Measurements from ENCODE around the gene CFAP65. TPM values are rescaled to one million over a fixed set of nuclear protein-coding genes. Genes with fewer than 3 reads are reported as not detected.
A peak's percentile ranks its signal among the peaks of the same experiment; 100 is the strongest.

The CFAP65 gene
- total and polyA plus RNA-seq, 2 of the 13 experiments (the other 11 are each of a cell fraction or from before 2014, with no cell fraction given) = 0.05 TPM; not detected in 1

DNA sequence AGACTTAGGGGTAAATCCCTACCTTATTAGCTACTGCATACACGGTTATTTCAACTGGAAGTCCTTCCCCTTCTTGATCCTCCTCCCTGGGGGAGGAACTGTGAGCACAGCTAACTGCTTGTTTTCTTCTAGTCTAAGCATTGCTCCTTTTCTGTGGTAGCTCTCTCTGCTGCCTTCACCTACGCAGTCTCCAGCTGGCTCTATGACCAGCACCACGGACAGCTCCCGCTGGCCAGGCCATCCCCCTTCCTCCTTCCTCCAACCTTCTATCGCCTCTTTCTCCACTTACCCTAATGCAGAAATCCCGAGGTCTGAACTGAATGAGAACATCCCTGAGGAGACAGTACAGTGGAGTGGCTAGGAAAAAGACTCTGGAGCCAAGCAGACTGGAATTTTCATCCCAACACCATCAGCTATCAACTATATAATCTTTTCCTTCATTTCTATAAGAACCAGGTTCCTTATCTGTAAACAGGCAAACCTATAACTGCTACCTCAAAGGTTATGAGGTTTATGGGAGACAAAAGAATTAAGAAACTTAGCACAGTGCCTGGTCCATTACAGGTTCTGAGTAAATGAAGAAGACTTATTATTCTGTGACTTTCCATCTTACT is 4.7 kb upstream of the CFAP65 start (continued):
- TF ChIP-seq ZNF281 (CRISPR knock-in tag; IDR thresholded peaks at IDR 0.05; ENCODE audit: borderline replicate concordance) (peak; percentile 61; the same call in 1 of the 2 replicates), NFKB2 (CRISPR knock-in tag; IDR thresholded peaks at IDR 0.05; ENCODE audit: borderline replicate concordance) (peak; percentile 84; the same call in 1 of the 2 replicates), ZNF234 (CRISPR knock-in tag; conservative IDR thresholded peaks at IDR 0.05) (no peak), ZNF552 (CRISPR knock-in tag; IDR thresholded peaks at IDR 0.05; ENCODE audit: borderline replicate concordance) (no peak), ZNF331 (CRISPR knock-in tag; IDR thresholded peaks at IDR 0.05) (peak; percentile 76; the same call in 1 of the 2 replicates), PAF1 (CRISPR knock-in tag; IDR thresholded peaks at IDR 0.05) (no peak), ZNF788 (CRISPR knock-in tag; IDR thresholded peaks at IDR 0.05; ENCODE audit: borderline replicate concordance) (no peak), SUZ12 (IDR thresholded peaks at IDR 0.05; ENCODE audit: low read depth, low read length) (no peak), ZNF143 (CRISPR knock-in tag; IDR thresholded peaks at IDR 0.05) (no peak), ZNF136 (CRISPR knock-in tag; IDR thresholded peaks at IDR 0.05; ENCODE audit: low read depth) (no peak), PAX8 (CRISPR knock-in tag; IDR thresholded peaks at IDR 0.05; ENCODE audit: borderline replicate concordance) (no peak), ZFP37 (CRISPR knock-in tag; IDR thresholded peaks at IDR 0.05; ENCODE audit: borderline replicate concordance) (peak; percentile 88; the same call in 1 of the 2 replicates), ZIK1 (CRISPR knock-in tag; IDR thresholded peaks at IDR 0.05; ENCODE audit: borderline replicate concordance, low read depth) (no peak), TSC22D2 (CRISPR knock-in tag; IDR thresholded peaks at IDR 0.05; ENCODE audit: borderline replicate concordance) (peak; percentile 98)
- TF ChIP-seq, protein P1, sequence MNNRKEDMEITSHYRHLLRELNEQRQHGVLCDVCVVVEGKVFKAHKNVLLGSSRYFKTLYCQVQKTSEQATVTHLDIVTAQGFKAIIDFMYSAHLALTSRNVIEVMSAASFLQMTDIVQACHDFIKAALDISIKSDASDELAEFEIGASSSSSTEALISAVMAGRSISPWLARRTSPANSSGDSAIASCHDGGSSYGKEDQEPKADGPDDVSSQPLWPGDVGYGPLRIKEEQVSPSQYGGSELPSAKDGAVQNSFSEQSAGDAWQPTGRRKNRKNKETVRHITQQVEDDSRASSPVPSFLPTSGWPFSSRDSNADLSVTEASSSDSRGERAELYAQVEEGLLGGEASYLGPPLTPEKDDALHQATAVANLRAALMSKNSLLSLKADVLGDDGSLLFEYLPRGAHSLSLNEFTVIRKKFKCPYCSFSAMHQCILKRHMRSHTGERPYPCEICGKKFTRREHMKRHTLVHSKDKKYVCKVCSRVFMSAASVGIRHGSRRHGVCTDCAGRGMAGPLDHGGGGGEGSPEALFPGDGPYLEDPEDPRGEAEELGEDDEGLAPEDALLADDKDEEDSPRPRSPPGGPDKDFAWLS (CRISPR knock-in tag; IDR thresholded peaks at IDR 0.05; ENCODE audit: borderline replicate concordance) = no peak
- TF ChIP-seq, protein P2, sequence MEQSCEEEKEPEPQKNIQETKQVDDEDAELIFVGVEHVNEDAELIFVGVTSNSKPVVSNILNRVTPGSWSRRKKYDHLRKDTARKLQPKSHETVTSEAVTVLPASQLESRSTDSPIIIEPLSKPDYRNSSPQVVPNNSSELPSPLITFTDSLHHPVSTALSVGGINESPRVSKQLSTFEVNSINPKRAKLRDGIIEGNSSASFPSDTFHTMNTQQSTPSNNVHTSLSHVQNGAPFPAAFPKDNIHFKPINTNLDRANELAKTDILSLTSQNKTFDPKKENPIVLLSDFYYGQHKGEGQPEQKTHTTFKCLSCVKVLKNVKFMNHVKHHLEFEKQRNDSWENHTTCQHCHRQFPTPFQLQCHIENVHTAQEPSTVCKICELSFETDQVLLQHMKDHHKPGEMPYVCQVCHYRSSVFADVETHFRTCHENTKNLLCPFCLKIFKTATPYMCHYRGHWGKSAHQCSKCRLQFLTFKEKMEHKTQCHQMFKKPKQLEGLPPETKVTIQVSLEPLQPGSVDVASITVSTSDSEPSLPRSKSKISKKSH (CRISPR knock-in tag; IDR thresholded peaks at IDR 0.05; ENCODE audit: borderline replicate concordance) = no peak
- TF ChIP-seq, protein P3, sequence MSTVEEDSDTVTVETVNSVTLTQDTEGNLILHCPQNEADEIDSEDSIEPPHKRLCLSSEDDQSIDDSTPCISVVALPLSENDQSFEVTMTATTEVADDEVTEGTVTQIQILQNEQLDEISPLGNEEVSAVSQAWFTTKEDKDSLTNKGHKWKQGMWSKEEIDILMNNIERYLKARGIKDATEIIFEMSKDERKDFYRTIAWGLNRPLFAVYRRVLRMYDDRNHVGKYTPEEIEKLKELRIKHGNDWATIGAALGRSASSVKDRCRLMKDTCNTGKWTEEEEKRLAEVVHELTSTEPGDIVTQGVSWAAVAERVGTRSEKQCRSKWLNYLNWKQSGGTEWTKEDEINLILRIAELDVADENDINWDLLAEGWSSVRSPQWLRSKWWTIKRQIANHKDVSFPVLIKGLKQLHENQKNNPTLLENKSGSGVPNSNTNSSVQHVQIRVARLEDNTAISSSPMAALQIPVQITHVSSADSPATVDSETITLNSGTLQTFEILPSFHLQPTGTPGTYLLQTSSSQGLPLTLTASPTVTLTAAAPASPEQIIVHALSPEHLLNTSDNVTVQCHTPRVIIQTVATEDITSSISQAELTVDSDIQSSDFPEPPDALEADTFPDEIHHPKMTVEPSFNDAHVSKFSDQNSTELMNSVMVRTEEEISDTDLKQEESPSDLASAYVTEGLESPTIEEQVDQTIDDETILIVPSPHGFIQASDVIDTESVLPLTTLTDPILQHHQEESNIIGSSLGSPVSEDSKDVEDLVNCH (CRISPR knock-in tag; IDR thresholded peaks at IDR 0.05) = no peak
- TF ChIP-seq, protein P4, sequence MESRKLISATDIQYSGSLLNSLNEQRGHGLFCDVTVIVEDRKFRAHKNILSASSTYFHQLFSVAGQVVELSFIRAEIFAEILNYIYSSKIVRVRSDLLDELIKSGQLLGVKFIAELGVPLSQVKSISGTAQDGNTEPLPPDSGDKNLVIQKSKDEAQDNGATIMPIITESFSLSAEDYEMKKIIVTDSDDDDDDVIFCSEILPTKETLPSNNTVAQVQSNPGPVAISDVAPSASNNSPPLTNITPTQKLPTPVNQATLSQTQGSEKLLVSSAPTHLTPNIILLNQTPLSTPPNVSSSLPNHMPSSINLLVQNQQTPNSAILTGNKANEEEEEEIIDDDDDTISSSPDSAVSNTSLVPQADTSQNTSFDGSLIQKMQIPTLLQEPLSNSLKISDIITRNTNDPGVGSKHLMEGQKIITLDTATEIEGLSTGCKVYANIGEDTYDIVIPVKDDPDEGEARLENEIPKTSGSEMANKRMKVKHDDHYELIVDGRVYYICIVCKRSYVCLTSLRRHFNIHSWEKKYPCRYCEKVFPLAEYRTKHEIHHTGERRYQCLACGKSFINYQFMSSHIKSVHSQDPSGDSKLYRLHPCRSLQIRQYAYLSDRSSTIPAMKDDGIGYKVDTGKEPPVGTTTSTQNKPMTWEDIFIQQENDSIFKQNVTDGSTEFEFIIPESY (CRISPR knock-in tag; IDR thresholded peaks at IDR 0.05) = no peak

All from HepG2 (cell line).